ENCODE results near the gene FAM221A.
"Not testable (repeated sequence)": the region's sequence is repeated elsewhere in the genome, so short reads cannot be mapped to it uniquely, and the experiment has no call there.

Gene FAM221A

DNA sequence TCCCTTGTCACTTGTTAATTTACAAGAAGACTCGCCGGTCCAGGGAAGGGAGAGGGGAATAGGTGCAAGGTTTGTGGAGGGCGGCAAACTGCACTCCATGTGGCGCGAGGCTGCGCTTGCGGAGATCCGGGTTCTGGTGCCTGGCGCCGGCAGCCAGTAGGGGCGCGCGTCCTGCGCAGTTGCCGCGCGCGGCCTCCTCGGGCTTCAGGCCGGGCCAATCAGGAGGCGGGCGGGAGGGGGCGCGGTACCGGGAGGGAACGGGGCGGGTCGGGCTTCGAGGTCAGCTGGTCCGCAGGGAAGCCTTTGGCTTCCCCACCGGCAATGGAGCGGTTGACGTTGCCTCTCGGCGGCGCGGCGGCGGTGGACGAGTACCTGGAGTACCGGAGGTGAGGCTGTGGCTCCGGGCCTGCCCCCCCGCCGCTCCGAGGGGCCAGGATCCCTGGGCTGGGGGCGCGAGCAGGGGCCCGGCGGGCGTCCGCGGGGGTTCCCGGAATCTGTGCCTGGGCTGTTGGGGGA is at the start of gene FAM221A:
Gene FAM221A, plus strand, starts transcription at position 302 of the 516 bp plus-strand sequence. Its CDS starts 20 bp downstream, at position 322.
- peak; percentile 60 for DNase-seq

GRCh38 chr7:23633417-23633816 is 46.6 kb upstream of the FAM221A start:
- no peak for DNase-seq

GRCh38 chr7:23645822-23646221 is 34.2 kb upstream of the FAM221A start:
- no peak for DNase-seq

DNA sequence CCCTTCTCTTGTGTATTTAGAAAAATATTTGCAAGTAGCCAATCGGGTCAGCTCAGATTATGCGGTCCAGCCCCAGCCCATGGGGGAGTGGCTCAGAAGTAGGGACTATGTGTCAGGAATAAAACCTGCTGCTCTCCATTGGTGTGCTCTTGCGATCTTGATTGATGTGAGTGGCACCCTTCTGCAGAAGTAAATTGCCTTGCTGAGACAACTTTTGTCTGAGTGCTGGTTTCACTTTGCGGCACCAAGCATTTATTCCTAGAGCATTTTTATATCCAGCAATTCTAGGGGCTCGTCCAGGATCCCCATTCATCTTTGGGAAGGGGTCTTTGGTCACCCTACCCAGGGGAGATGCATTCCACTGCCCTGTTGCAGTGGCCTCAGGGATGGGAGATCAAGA is 26.1 kb upstream of the FAM221A start:
- DNase-seq: no peak

- DNase-seq: peak; percentile 14
Observed at GRCh38 chr7:23654508-23654907, 25.5 kb upstream of the FAM221A start.

DNA sequence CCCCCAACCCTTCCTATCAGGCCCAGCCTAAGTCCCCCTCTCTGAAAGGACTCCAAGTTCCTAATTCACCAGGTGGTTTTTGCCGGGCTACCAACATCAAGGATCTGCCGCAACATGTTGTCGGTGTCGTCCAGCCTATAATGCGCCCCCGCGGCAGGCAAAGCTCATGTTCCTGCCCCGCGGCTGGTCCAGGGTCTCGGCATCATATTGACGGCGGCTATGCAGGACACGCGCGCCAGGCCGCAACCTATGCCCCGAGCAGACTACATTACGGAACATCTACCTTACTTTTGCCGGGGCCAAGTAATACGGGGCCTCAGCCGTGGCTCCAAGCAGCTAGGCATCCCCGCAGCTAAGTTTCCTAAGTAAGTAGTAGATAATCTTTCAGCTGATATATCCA is 24.6 kb upstream of the FAM221A start:
- DNase-seq: no peak

- no peak for DNase-seq
Observed at GRCh38 chr7:23658831-23659427, 21.1 kb upstream of the FAM221A start.

GRCh38 chr7:23661385-23661784 is 18.6 kb upstream of the FAM221A start:
- DNase-seq: no peak

DNA sequence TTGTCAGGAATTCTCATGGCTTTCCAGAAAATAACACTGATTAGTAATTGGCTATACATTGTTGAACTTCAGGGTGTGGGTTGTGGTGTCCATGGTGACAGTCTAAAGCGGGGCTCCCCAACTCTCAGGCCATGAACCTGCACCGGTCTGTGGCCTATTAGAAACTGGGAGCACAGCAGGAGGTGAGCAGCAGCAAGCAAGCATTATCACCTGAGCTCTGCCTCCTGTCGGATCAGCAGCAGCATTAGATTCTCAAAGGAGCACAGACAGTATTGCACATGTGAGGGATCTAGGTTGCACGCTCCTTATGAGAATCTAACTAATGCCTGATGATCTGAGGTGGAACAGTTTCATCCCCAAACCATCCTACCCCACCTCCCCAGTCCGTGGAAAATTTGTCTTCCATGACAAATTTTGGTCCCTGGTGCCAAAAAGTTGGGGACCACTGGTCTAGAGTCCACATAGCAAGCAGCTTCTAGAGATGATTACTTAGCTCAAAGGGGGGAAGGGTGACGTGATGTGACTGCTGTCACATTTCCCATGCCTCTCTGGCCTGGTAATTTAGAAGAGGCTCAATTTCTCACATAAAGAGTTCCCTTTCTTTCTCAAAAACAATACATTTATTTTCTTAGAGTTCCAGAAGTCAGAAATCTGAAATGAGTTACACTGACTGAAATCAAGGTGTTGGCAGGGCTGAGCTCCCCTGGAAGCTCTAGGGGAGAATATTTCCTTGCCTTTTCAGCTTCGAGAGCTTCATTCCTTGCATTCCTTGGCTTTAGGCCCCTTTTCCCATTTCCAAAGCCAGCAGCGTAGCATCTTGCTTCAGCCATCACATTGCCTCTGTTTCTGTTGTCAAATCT is 17.6 kb upstream of the FAM221A start:
- no peak for DNase-seq

GRCh38 chr7:23662984-23663313 is 17.1 kb upstream of the FAM221A start:
- no peak for DNase-seq

- DNase-seq: no peak
Observed at GRCh38 chr7:23664122-23664521, 15.9 kb upstream of the FAM221A start.

DNA sequence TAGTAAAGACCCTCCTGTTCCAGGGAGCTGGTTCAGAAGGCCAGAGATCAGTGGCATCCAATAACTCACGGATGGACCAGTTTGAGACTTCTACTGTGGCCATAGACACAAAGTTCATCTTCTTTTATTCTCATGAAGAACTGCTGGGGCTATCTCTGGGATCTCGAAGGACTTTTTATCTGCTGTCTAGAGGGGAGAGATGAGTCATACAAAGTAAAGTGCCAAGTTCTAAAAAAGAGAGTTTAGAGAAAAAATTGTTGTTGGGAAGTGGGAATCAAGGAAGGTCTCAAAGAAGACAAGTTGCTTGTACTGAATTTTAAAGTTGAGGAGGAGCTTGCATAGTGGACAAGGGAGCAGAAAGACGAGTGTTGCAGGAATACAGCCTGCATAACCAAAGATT is 8.0 kb upstream of the FAM221A start:
- DNase-seq: no peak

DNA sequence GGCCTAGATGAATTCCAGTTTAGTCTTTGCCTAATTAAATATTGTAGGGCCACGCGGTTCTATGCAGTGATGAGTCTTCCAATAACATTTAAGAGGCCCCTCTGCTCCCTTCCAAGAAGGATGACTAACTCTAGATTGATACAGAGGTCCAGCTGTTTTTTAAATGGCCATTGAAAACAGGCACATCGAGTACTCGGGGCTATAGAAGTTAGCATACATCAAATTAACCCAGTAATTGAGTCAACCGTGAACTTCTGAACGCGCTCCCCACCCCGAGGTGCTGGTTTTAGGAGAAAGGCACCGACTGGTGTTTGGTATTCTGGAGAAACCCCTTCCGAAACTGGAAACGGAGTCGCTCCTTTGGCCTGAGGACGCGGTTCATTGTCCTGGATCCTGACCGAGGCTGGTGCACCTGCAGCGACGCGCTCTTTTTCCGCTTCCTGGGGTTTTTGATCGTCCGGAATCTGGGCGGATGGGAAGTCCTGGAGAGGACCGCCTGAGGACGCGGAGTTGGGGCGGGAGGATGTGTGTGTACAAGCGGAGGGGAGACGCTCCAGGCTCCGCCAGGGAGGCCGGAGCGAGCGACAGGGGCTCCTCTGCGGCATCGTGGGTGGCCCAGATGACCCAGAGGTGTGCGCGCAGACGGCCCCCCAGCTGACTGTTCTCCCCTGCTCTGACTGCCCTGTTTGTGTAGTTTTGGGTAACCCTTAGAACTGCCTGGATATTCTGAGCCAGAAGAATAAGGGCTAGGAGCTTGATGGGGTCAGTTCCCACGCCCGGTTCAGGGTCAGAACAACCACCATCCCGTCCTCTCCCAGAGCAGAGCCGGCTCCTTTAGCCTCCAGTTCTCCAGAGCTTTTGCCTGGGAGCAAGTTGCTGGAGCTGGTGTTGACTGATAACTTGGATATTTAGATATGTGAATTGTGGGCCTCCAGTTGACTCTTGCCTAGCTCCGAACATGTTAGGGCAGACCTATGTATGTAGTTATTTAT is 711 bp downstream of the FAM221A start:
- peak; percentile 34 for DNase-seq

GRCh38 chr7:23684041-23684440 is 4.0 kb downstream of the FAM221A start:
- not testable (repeated sequence) for DNase-seq

DNA sequence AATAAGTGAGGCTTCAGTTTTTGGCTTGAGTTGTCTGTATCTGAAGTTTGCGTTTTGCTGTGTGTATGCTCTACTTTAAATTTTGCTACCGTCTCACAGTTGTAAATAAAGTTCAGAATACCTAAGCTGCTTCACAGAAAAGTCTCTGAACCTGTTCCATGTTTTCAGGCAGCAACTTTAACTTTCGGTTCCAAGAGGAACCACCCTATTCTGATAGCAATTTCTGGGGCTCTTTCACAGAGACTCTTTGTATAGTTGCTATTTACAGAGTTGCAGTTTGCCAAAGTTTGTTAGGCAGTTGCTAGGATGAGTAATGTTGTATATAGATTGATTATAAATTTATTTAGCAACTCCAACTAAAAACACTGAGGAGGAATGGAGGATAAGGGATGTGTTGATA is 5.7 kb downstream of the FAM221A start:
- no peak for DNase-seq

DNA sequence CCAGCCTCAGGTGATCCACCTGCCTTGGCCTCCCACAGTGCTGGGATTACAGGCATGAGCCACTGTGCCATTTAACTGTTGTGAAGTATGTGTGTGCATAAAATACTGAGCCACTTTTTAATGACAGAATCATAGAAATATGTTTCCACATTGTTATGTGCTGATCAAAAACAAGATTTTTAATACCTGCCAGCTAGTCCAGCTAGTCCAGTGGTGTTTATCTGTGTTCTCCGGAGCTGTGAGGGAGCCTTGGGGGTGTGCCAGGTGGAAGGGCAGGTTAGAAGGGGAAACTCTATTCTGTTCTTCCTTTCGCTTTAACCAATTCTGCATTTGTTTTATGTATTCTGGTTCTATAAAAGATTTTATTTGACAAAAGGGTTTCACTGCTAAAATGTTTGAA is 7.0 kb downstream of the FAM221A start:
- DNase-seq: no peak

GRCh38 chr7:23689165-23689564 is 9.2 kb downstream of the FAM221A start:
- DNase-seq: no peak

DNA sequence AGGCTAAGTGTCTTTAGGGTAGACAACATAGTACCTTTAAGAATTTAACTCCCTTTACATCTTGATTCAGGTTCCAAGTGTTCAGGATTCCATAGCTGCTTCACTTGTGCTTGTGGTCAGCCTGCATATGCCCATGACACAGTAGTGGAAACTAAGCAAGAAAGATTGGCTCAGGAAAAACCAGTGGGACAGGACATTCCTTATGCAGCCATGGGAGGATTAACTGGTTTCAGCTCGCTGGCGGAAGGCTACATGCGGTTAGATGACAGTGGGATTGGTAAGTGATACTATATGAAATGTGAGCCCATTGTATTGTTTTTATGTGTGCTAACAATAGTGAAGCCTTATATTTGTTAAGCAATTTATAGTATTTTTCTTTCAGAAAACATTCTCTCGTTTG is 11.3 kb downstream of the FAM221A start:
- DNase-seq: no peak

DNA sequence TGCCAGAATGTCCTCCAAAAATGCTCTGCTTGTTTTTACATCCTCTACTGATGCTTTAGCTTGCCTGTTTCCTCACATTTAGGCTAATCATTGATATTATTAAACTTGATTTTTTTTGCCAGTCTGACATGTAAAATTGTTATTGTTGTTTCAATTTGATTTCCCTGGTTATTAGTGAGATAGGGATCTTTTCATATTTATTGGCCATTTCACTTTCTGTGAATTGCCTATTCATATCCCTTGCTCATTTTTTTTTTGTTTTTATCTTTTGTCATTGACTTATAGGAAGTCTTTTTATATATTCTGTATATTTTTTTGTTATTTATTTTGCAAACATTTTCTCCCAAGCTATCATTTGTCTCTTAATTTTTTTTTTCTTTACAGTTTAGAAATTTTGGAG is 13.2 kb downstream of the FAM221A start:
- no peak for DNase-seq

DNA sequence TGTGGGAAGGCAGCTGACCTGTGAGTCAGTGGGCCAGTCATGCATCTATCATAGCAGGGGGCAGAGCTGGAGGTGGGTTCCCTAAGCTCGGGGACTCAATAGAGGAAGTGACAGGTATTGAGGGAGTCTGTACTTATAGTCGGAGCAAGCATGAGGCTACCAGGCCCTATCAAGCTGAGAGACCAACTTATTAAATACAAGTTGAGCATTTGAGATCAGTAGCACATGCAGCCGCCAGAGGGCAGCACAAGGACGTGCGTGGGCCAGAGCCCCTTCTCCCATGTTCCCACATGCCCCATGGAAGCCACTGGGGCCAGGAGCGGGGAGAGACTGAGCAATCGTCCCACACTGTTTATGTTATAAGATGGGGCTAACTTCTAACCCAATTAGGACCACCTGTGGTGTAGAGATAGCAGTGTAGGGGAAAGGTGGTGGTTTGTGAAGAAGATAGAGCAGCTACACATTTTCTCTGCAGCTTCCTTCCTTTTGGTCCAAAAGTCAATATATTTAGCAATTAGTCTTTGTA is 17.0 kb downstream of the FAM221A start:
- DNase-seq: peak; percentile 30

DNA sequence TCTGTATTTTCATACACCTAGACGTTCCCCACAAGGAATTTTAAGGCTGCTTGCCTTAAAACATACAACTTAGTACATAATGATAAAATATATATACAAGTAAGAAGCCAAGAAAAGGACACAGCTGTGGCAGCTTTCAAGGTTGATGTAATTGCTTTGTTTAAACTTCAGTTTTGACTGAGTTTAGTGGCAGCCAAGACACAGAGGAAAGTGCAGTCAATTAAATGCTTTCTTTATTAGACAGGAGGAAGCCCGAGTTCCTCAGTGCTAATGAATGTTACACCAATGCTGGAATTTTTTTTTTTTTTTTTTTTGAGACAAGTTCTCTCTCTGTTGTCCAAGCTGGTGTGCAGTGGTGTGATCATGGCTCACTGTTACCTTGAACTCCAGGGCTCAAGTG is 18.8 kb downstream of the FAM221A start:
- no peak for DNase-seq

DNA sequence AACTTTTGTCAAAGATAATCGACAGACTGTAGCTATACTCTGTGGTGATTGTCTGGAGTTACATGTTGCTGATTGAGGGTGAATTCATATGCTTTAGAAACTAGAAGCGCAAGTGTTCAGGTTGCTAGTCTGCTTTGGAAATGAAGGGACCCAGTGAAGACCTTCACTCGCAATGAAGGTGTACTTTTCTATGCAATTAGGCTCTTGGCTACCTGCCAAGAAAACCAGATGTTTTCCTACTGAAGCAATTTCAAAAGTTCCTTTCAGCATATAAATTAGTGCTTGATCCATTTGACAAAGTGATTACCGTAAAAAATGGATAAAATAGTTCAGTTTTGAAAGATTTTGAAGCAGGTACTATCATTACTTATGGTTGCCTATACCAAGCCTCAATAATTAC is 20.0 kb downstream of the FAM221A start:
- no peak for DNase-seq
